Neural cell (in vitro differentiated cells): Measurements from ENCODE around the gene TANGO6. TPM values are rescaled to one million over a fixed set of nuclear protein-coding genes. Genes with fewer than 3 reads are reported as not detected.

ENCODE experiments used
- H2AFZ ChIP-seq: fragments of 200-600, 300-800 bp; sonication (generic), shearing (Covaris generic); 2 replicates; pipeline ENCODE4 v1.6.0; 2014; ENCODE audit warnings: low read depth, mild to moderate bottlenecking, antibody characterized with exemption, low read length, moderate library complexity
- H3F3A ChIP-seq: fragments of 200-600 bp; shearing (Covaris generic); 2 replicates; pipeline ENCODE4 v1.6.1; 2016; ENCODE audit warnings: mild to moderate bottlenecking, moderate library complexity, mixed read lengths, antibody characterized with exemption, low read length; ENCODE audit not compliant: insufficient read depth, poor library complexity, severe bottlenecking
- H3K27ac ChIP-seq: fragments of 200-600, 300-800 bp; sonication (generic), shearing (Covaris generic); 2 replicates; pipeline ENCODE4 v1.5.1; 2014; ENCODE audit warnings: mild to moderate bottlenecking, low read length, moderate library complexity
- H3K27me3 ChIP-seq: fragments of 300-800, 200-600 bp; sonication (generic), shearing (Covaris generic); 2 replicates; pipeline ENCODE4 v1.6.0; 2014; ENCODE audit warnings: mild to moderate bottlenecking, low read depth, low read length, moderate library complexity; ENCODE audit not compliant: insufficient read depth
- H3K36me3 ChIP-seq: fragments of 300-800, 200-600 bp; sonication (generic), shearing (Covaris generic); 2 replicates; pipeline ENCODE4 v1.5.1; 2014; ENCODE audit warnings: mild to moderate bottlenecking, antibody characterized with exemption, low read length, moderate library complexity; ENCODE audit not compliant: insufficient read depth
- H3K4me2 ChIP-seq: fragments of 300-800, 200-600 bp; sonication (generic), shearing (Covaris generic); 2 replicates; pipeline ENCODE4 v1.6.0; 2014; ENCODE audit warnings: mild to moderate bottlenecking, low read length
- H3K4me3 ChIP-seq: fragments of 300-800, 200-600 bp; sonication (generic), shearing (Covaris generic); 2 replicates; pipeline ENCODE4 v1.5.1; 2014; ENCODE audit warnings: mild to moderate bottlenecking, low read length, moderate library complexity
- H3K79me2 ChIP-seq: fragments of 200-600 bp; shearing (Covaris generic); replicated peaks from 2 replicates; pipeline ENCODE4 v1.6.0; 2014; ENCODE audit warnings: mild to moderate bottlenecking, low read length, moderate library complexity; ENCODE audit not compliant: insufficient read depth
- H3K9ac ChIP-seq: fragments of 300-800, 200-600 bp; sonication (generic), shearing (Covaris generic); 2 replicates; pipeline ENCODE4 v1.6.1; 2016; ENCODE audit warnings: mild to moderate bottlenecking, low read length, mixed read lengths
- H3K9me2 ChIP-seq: fragments of 200-600 bp; shearing (Covaris generic); 2 replicates; pipeline ENCODE4 v1.6.1; 2016; ENCODE audit warnings: mild to moderate bottlenecking, low read length, mixed read lengths; ENCODE audit not compliant: insufficient read depth
- H3K9me3 ChIP-seq: fragments of 200-600, 300-800 bp; sonication (generic), shearing (Covaris generic); 2 replicates; pipeline ENCODE4 v1.6.1; 2016; ENCODE audit warnings: mild to moderate bottlenecking, mixed run types, low read length, moderate library complexity, mixed read lengths
- H4K20me1 ChIP-seq: fragments of 200-600 bp; shearing (Covaris generic); 2 replicates; pipeline ENCODE4 v1.6.1; 2016; ENCODE audit warnings: mild to moderate bottlenecking, mixed run types; ENCODE audit not compliant: insufficient read depth
- EP300 ChIP-seq: fragments of 450-650 bp; conservative IDR thresholded peaks from 2 replicates; pipeline ENCODE4 v1.6.1; 2014; ENCODE audit warnings: antibody characterized with exemption, mild to moderate bottlenecking, moderate library complexity; ENCODE audit not compliant: poor library complexity, severe bottlenecking
- EZH2 ChIP-seq: fragments of 200-600, 300-800 bp; shearing (Covaris generic), sonication (generic); IDR thresholded peaks from 2 replicates; pipeline ENCODE4 v1.6.1; 2014; ENCODE audit warnings: antibody characterized with exemption, low read length, borderline replicate concordance, mild to moderate bottlenecking; ENCODE audit not compliant: insufficient read depth, poor library complexity, severe bottlenecking
- MXI1 ChIP-seq: fragments of 450-650 bp; conservative IDR thresholded peaks from 2 replicates; pipeline ENCODE4 v1.6.1; 2014; ENCODE audit warnings: antibody characterized with exemption, mild to moderate bottlenecking; ENCODE audit not compliant: poor library complexity, severe bottlenecking
- POLR2AphosphoS5 ChIP-seq: IDR thresholded peaks from 2 replicates; pipeline ENCODE4 v1.6.1; 2012
- RAD21 ChIP-seq: fragments of 450-650 bp; conservative IDR thresholded peaks from 2 replicates; pipeline ENCODE4 v1.6.1; 2014; ENCODE audit warnings: antibody characterized with exemption, mild to moderate bottlenecking, moderate library complexity
- SMC3 ChIP-seq: fragments of 450-650 bp; conservative IDR thresholded peaks from 2 replicates; pipeline ENCODE4 v1.6.1; 2014; ENCODE audit warnings: antibody characterized with exemption, mild to moderate bottlenecking, moderate library complexity; ENCODE audit not compliant: poor library complexity
- TAF1 ChIP-seq: IDR thresholded peaks from 2 replicates; pipeline ENCODE4 v1.6.1; 2012; ENCODE audit warnings: low read depth
- polyA plus RNA-seq: library from polyadenylated mRNA; depleted of rRNA; stranded (reverse); fragments of >200 nt; gene quantifications from 2 replicates; pipeline ENCODE4 v1.2.3, GENCODE V29; 2014
- TF ChIP-seq, protein P1 (sequence below): IDR thresholded peaks from 2 replicates; pipeline ENCODE4 v1.6.1; 2012; ENCODE audit warnings: borderline replicate concordance
- TF ChIP-seq, protein P2 (sequence below): fragments of 450-650 bp; IDR thresholded peaks from 2 replicates; pipeline ENCODE4 v1.5.1; 2014; ENCODE audit warnings: antibody characterized with exemption, mild to moderate bottlenecking, moderate library complexity; ENCODE audit not compliant: poor library complexity, severe bottlenecking

TANGO6 gene
- polyA plus RNA-seq, 1 donor from 2014 or later: 9.5 TPM

DNA sequence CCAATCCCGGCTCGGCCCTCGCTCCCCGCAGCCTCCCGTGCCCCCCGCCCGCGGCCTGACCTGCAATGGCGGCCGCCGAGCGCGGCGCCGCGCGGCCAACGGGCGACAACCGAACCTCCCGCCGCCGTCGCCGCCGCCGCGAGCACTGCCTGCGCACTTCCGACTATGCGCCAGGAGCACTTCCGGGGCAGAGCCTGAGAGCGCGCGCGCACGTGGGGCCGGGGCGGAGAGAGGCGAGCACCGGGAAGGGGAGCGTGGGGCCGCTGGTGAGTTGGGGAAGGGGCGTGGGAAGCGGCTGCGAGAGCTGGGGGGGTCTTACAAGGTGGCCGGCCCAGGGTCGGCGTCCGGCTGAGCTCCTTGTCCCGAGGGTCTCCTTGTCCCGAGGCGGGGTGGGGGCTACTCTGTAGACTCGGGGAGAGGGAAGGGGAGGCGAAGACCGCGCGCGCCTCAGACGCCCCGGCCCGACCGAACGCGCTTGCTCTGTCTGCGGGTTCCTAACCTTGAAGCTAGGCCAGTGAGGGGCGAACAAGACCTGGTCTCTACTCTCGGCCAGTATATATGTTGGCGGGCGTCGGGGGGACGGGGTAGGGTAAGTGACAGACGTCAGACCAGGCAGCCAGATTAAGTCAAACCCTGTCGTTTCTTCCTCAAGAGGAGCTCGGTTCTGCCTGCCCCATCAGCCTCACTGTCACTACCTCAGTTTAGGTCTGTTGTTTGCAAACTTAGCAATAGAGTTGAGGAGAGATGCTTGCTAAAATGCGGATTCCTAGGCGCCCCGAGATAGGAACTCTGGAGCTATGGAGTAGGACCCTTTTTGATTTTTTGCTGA, 289.3 kb downstream of the TANGO6 start, which contains the start of the genes CHTF8 and UTP4:
CHTF8 (minus strand) TSS at position 165 of the 829 bp plus-strand sequence. CDS start 11,130 bp downstream, outside the sequence.
UTP4 (plus strand) TSS at position 226 of the 829 bp plus-strand sequence. CDS start 811 bp downstream, outside the sequence.
- Histone ChIP-seq H3K36me3 (no peaks in the 10 kb centered on the region), H3K4me2 (peak within 1 kb of the TSS; percentile 71), H3K9me3 (no peaks in the 10 kb centered on the region), H3K9me2 (no peaks in the 10 kb centered on the region), H2AFZ (peak within 1 kb of the TSS; percentile 57), H3K9ac (peak within 1 kb of the TSS; percentile 98), H4K20me1 (no peaks in the 10 kb centered on the region), H3K27ac (peak within 1 kb of the TSS; percentile 95), H3K4me3 (peak within 1 kb of the TSS; percentile 83), H3K27me3 (no peaks in the 10 kb centered on the region), H3K79me2 (peaks cover 65% of the 10 kb centered on the region), H3F3A (no peaks in the 10 kb centered on the region)
- TF ChIP-seq MXI1 (peak; percentile 99), EP300 (peak; percentile 64), TAF1 (peak; percentile 38), EZH2 (no peak), SMC3 (peak; percentile 40), POLR2AphosphoS5 (peak; percentile 92), RAD21 (peak; percentile 25)
- TF ChIP-seq, protein P1, sequence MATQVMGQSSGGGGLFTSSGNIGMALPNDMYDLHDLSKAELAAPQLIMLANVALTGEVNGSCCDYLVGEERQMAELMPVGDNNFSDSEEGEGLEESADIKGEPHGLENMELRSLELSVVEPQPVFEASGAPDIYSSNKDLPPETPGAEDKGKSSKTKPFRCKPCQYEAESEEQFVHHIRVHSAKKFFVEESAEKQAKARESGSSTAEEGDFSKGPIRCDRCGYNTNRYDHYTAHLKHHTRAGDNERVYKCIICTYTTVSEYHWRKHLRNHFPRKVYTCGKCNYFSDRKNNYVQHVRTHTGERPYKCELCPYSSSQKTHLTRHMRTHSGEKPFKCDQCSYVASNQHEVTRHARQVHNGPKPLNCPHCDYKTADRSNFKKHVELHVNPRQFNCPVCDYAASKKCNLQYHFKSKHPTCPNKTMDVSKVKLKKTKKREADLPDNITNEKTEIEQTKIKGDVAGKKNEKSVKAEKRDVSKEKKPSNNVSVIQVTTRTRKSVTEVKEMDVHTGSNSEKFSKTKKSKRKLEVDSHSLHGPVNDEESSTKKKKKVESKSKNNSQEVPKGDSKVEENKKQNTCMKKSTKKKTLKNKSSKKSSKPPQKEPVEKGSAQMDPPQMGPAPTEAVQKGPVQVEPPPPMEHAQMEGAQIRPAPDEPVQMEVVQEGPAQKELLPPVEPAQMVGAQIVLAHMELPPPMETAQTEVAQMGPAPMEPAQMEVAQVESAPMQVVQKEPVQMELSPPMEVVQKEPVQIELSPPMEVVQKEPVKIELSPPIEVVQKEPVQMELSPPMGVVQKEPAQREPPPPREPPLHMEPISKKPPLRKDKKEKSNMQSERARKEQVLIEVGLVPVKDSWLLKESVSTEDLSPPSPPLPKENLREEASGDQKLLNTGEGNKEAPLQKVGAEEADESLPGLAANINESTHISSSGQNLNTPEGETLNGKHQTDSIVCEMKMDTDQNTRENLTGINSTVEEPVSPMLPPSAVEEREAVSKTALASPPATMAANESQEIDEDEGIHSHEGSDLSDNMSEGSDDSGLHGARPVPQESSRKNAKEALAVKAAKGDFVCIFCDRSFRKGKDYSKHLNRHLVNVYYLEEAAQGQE: no peak
- TF ChIP-seq, protein P2, sequence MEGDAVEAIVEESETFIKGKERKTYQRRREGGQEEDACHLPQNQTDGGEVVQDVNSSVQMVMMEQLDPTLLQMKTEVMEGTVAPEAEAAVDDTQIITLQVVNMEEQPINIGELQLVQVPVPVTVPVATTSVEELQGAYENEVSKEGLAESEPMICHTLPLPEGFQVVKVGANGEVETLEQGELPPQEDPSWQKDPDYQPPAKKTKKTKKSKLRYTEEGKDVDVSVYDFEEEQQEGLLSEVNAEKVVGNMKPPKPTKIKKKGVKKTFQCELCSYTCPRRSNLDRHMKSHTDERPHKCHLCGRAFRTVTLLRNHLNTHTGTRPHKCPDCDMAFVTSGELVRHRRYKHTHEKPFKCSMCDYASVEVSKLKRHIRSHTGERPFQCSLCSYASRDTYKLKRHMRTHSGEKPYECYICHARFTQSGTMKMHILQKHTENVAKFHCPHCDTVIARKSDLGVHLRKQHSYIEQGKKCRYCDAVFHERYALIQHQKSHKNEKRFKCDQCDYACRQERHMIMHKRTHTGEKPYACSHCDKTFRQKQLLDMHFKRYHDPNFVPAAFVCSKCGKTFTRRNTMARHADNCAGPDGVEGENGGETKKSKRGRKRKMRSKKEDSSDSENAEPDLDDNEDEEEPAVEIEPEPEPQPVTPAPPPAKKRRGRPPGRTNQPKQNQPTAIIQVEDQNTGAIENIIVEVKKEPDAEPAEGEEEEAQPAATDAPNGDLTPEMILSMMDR: peak; percentile 13

DNA sequence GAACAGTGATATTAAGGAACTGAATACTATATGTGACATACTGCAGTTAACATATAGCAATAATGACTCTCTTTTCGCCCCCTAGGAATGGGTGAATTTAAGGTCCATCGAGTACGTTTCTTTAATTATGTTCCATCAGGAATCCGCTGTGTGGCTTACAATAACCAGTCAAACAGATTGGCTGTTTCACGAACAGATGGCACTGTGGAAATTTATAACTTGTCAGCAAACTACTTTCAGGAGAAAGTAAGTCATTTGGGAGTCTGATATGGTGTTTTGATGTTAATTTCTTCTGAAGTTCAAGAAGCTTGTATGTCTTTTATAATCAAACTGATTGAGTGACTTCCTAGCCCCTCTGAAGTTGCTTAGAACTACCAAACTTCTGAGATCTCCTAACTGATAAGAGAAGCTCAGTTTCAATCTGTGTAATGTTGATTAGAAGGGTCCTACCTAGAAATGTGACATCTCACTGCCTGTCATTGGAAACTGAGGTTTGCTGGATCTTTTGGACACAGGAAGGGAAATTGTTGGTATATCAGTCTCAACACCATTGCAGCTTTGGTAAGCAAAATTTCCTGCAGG, 290.1 kb downstream of the TANGO6 start:
- Histone ChIP-seq H4K20me1 (no peaks in the 10 kb centered on the region), H3K36me3 (no peaks in the 10 kb centered on the region), H3F3A (no peaks in the 10 kb centered on the region), H3K9ac (peak overlapping the region; percentile 98), H3K27ac (peak overlapping the region; percentile 95), H3K4me3 (peak overlapping the region; percentile 83), H3K27me3 (no peaks in the 10 kb centered on the region), H3K9me2 (no peaks in the 10 kb centered on the region), H3K4me2 (peak overlapping the region; percentile 71), H3K9me3 (no peaks in the 10 kb centered on the region), H2AFZ (no peak overlapping the region), H3K79me2 (peaks cover 63% of the 10 kb centered on the region)
- TF ChIP-seq MXI1 (no peak), EZH2 (no peak), RAD21 (no peak), TAF1 (no peak), SMC3 (no peak)
- TF ChIP-seq, protein P1: no peak
- TF ChIP-seq, protein P2: no peak
